Anterior cingulate cortex (tissue), 58 donors: ENCODE results near the gene MALSU1.

Source experiments
- DNase-seq, 58 donors: peaks; one replicate each; lab custom pipeline; 2025; lab: John Stamatoyannopoulos, UW

MALSU1 gene

GRCh38 chr7:23357190-23358093 is 58.3 kb downstream of the MALSU1 start:
- no peak for DNase-seq

DNA sequence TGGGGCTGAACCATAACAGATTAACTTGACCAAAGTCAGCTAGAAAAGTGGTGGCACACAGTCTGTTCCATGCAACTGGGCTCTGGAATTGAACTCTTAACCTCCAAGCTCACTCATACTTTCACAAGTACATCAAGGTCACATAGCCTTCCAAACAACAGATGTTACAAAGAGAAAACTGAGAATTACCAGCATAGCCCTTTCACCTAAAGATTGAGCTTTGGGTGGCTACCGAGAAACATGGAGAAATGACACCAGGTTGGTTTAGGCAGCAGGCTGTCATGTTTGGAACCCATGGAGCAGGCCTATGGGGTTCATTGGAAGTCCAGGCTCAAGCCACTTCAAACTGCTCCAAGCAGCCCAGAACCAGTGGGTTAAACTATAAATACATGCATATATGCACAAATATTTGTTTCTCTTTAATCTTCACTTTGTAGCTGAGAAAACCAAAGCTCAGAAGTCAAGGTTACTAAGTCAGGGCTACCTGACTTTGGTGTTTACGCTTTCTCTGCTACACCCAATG is 59.1 kb downstream of the MALSU1 start:
- no peak for DNase-seq
